MCF 10A (cell line): Measurements from ENCODE around the gene NRXN3. TPM values are rescaled to one million over a fixed set of nuclear protein-coding genes. Genes with fewer than 3 reads are reported as not detected.

Experiments used
- BruUV-seq: library from RNA; stranded (reverse); fragments of 400-500 nt; replicated peaks from 2 replicates; lab custom pipeline; 2021; lab: Mats Ljungman, UMichigan
- CTCF ChIA-PET: fragments of 300-600 bp; sonication (Branson Sonifier 250); formaldehyde crosslinking; extraction: SDS; loops from one replicate; lab custom pipeline; 2021; ENCODE audit warnings: antibody characterized with exemption, inconsistent platforms; lab: Yijun Ruan, JAX
- POLR2A ChIA-PET: fragments of 300-600, 350-650 bp; sonication (Branson Sonifier 250); formaldehyde crosslinking; extraction: SDS; loops from one replicate; lab custom pipeline; 2020; ENCODE audit warnings: antibody characterized with exemption, inconsistent platforms; lab: Yijun Ruan, JAX
- DNase-seq: peaks from one replicate; pipeline ENCODE4 v3.0.0-alpha.2; 2018; ENCODE audit not compliant: unreplicated experiment
- H3K27ac Mint-ChIP-seq: one replicate; pipeline ENCODE4 v1.8.0; 2022; ENCODE audit warnings: mild to moderate bottlenecking, low read depth, mixed read lengths; ENCODE audit not compliant: unreplicated experiment
- H3K27me3 Mint-ChIP-seq: one replicate; pipeline ENCODE4 v1.8.0; 2022; ENCODE audit warnings: mixed read lengths; ENCODE audit not compliant: insufficient read depth, unreplicated experiment
- H3K36me3 Mint-ChIP-seq: one replicate; pipeline ENCODE4 v1.8.0; 2022; ENCODE audit warnings: mild to moderate bottlenecking, moderate library complexity, mixed read lengths; ENCODE audit not compliant: insufficient read depth, unreplicated experiment
- H3K4me1 Mint-ChIP-seq: one replicate; pipeline ENCODE4 v1.8.0; 2022; ENCODE audit warnings: mixed read lengths; ENCODE audit not compliant: insufficient read depth, unreplicated experiment
- H3K4me3 Mint-ChIP-seq: one replicate; pipeline ENCODE4 v1.8.0; 2022; ENCODE audit warnings: mild to moderate bottlenecking, moderate library complexity, mixed read lengths; ENCODE audit not compliant: unreplicated experiment
- H3K9me3 Mint-ChIP-seq: one replicate; pipeline ENCODE4 v1.8.0; 2022; ENCODE audit warnings: mixed read lengths; ENCODE audit not compliant: unreplicated experiment
- intact Hi-C: fragments of 100-400 bp; cut with micrococcal nuclease; formaldehyde crosslinking; loops from 2 replicates; pipeline ENCODE4 v1.14.1; 2022
- total RNA-seq: library from RNA; stranded (reverse); gene quantifications from 2 replicates; pipeline ENCODE4 v1.2.3, GENCODE V29; 2022
- TF ChIP-seq, protein P1 (sequence below): fragments of 200-600 bp; IDR thresholded peaks from one replicate; pipeline ENCODE4 v1.8.0; 2022; ENCODE audit warnings: antibody characterized with exemption, mild to moderate bottlenecking; ENCODE audit not compliant: unreplicated experiment

The NRXN3 gene
- total RNA-seq, 1 experiment from 2014 or later, result not detected

DNA sequence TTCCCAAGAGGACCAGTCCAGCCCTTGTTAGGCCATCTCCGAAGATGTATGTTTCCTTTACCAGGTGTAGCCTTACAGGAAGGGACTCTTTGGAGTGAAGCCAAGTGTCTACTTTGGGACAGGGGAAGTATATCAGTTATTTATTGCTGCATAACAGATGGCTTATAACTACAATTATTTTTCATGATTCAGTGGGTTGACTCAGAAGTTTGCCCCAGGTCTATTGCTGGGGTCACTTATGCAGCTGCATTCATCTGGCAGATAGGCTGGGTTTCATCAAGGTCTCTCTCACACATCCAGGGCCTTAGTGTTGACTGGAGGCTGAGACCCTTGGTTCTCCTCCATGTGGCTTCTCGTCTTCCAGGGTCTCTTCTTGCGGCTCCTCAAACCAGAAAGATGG lies 170.1 kb downstream of the NRXN3 start:
- peaks cover 8% of the 10 kb centered on the region for H3K9me3 Mint-ChIP-seq
- TF ChIP-seq, protein P1, sequence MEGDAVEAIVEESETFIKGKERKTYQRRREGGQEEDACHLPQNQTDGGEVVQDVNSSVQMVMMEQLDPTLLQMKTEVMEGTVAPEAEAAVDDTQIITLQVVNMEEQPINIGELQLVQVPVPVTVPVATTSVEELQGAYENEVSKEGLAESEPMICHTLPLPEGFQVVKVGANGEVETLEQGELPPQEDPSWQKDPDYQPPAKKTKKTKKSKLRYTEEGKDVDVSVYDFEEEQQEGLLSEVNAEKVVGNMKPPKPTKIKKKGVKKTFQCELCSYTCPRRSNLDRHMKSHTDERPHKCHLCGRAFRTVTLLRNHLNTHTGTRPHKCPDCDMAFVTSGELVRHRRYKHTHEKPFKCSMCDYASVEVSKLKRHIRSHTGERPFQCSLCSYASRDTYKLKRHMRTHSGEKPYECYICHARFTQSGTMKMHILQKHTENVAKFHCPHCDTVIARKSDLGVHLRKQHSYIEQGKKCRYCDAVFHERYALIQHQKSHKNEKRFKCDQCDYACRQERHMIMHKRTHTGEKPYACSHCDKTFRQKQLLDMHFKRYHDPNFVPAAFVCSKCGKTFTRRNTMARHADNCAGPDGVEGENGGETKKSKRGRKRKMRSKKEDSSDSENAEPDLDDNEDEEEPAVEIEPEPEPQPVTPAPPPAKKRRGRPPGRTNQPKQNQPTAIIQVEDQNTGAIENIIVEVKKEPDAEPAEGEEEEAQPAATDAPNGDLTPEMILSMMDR, result no peak
- no peaks in the 10 kb centered on the region for H3K36me3 Mint-ChIP-seq
- intact Hi-C loops, result no loop called here
- no peaks in the 10 kb centered on the region for H3K27me3 Mint-ChIP-seq
- ChIA-PET CTCF (interaction anchor here (0.7 kb wide), 1 partner anchor 258 kb away, joined by 3 read pairs; no protein-coding TSS in a partner anchor), POLR2A (no interaction called here)
- H3K27ac Mint-ChIP-seq, result no peak overlapping the region
- BruUV-seq, result no TSS peak
- H3K4me3 Mint-ChIP-seq, result no peak overlapping the region
- no peaks in the 10 kb centered on the region for H3K4me1 Mint-ChIP-seq
- DNase-seq, result no peak

DNA sequence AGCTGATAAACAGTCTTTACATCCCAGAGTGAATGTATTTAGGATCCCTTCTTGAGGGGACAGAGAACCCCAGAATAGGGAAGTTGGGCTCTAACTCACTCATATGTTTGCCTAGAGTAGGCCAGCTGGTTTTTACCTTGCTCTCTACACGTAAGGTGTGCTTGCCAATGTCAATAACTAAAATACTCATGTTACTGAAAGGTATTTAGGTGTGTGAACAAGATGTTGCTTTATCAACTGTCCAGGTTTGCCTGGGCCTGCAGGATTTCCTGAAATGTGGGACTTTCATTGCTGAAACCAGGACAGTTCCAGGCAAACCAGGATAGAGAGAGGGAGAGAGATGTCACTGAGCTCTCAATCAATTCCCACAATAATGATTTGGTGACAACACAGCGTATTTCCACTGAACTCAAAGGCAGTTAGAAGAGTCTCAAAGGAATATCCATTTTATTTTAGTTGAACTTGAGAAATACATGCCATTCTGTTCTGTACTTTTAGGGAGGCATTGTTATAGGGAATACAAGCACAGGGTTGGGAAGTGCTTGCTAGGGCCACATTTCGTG lies 171.7 kb downstream of the NRXN3 start:
- DNase-seq, result no peak

DNA sequence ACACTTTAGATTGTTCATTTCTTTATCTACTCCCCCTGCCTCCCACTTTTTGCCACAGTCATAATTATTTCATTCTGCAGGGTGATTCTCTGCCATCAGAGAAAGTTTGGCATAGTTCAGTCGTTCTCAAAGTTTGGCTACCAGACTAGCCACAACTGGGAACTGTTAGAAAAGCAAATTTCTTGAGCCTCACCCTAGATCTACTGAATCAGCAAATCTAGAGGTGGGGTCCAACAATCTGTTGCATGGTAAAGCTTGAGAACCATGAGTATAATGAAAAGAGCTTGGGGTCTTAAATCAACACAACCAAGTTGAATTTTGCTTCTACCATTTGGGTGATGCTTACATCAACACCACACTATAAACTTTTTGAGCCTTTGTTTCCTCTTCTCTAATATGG lies 172.7 kb downstream of the NRXN3 start:
- Mint-ChIP-seq H3K36me3 (no peaks in the 10 kb centered on the region), H3K4me3 (no peak overlapping the region), H3K4me1 (no peaks in the 10 kb centered on the region), H3K9me3 (no peaks in the 10 kb centered on the region), H3K27me3 (no peaks in the 10 kb centered on the region), H3K27ac (no peak overlapping the region)
- BruUV-seq, result no TSS peak
- intact Hi-C loops, result no loop called here
- no peak for DNase-seq
- CTCF ChIA-PET, result no interaction called here
- POLR2A ChIA-PET, result no interaction called here
- TF ChIP-seq, protein P1, result no peak

More for the DNA sequence above, 171.7 kb downstream of the NRXN3 start:
- TF ChIP-seq, protein P1, result no peak
- H3K4me3 Mint-ChIP-seq, result no peak overlapping the region
- no peak overlapping the region for H3K27ac Mint-ChIP-seq
- H3K27me3 Mint-ChIP-seq, result no peaks in the 10 kb centered on the region
- POLR2A ChIA-PET, result no interaction called here
- no peaks in the 10 kb centered on the region for H3K4me1 Mint-ChIP-seq
- BruUV-seq, result no TSS peak
- CTCF ChIA-PET, result interaction anchor here (0.7 kb wide), 1 partner anchor 578 kb away, joined by 3 read pairs; no protein-coding TSS in a partner anchor
- intact Hi-C loops, result no loop called here
- H3K36me3 Mint-ChIP-seq, result no peaks in the 10 kb centered on the region
- peaks cover 7% of the 10 kb centered on the region for H3K9me3 Mint-ChIP-seq

DNA sequence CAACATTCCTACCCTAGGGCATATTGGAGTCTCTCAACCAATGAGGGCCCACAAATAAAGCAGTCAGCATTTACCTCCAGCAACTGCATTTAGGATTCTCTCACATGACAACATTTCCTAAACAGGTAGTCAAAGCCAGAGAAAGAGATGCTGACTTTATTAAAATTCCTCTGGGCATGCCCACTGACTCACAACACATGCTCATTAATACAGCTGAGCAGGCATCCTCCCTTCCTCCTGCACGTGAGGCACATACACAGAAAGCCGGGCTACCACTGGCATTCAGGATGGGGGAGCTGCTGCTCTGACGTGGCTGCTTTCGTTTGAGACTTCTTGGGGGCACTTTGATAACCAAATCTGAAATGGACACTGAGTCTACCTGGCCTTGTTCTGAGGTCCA lies 174.1 kb downstream of the NRXN3 start:
- no peaks in the 10 kb centered on the region for H3K36me3 Mint-ChIP-seq
- POLR2A ChIA-PET, result interaction anchor here (0.7 kb wide), 1 partner anchor 61 kb away, joined by 4 read pairs; no protein-coding TSS in a partner anchor
- H3K4me1 Mint-ChIP-seq, result no peaks in the 10 kb centered on the region
- no peaks in the 10 kb centered on the region for H3K9me3 Mint-ChIP-seq
- intact Hi-C loops, result no loop called here
- H3K27ac Mint-ChIP-seq, result no peak overlapping the region
- H3K4me3 Mint-ChIP-seq, result no peak overlapping the region
- BruUV-seq, result no TSS peak
- CTCF ChIA-PET, result interaction anchor here (0.7 kb wide), 1 partner anchor 16 kb away, joined by 4 read pairs; no protein-coding TSS in a partner anchor
- no peak for DNase-seq
- no peaks in the 10 kb centered on the region for H3K27me3 Mint-ChIP-seq
- TF ChIP-seq, protein P1, result no peak
